ENCODE results near the gene FTO.

The FTO gene

GRCh38 chr16:53812914-53813313, 109.0 kb downstream of the FTO start:
- Histone ChIP-seq H3K4me3 (no peak overlapping the region), H3K27ac (no peak overlapping the region)

- Histone ChIP-seq H3K4me3 (no peak overlapping the region), H3K27ac (peak overlapping the region in 4 of 21 experiments; percentile 18 to 75 (median 34))
These were observed 110.8 kb downstream of the FTO start for GRCh38 chr16:53814801-53815200.

GRCh38 chr16:53816211-53816836, 112.4 kb downstream of the FTO start:
- H3K27ac ChIP-seq: peak overlapping the region in 13 of 21 experiments; percentile 4 to 75 (median 38)
- no peak overlapping the region for H3K4me3 ChIP-seq

DNA sequence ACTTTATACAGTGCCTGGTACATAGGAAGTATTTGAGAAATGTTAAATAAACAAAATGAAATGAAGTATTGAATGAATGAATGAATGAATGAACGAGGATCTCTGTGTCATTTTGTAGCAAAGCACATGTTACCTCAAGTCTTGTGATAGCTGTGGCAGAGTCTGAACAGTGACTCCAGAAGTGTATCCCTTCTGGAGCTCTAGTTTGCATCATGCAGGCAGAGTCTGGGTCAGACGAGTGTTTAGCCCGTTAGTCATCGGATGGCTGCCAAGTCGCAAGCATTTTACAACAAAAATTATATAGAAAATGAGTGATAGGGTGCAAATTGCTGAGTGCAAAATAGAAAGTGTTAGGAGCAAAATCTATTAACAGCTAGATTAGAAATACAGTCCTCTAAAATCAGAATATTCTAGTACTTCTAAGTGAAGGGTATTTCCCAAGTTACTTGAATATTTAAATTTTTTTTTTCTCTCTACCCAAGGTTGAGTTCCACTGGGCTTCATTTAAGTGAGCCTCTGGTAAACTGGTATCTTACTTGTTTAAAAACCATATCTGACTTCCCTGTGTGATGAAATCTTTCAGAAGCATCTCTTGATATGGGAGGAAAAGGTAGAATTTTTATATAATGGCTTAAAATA, 113.3 kb downstream of the FTO start:
- H3K27ac ChIP-seq: peak overlapping the region in 12 of 21 experiments; percentile 4 to 75 (median 46)
- H3K4me3 ChIP-seq: no peak overlapping the region

DNA sequence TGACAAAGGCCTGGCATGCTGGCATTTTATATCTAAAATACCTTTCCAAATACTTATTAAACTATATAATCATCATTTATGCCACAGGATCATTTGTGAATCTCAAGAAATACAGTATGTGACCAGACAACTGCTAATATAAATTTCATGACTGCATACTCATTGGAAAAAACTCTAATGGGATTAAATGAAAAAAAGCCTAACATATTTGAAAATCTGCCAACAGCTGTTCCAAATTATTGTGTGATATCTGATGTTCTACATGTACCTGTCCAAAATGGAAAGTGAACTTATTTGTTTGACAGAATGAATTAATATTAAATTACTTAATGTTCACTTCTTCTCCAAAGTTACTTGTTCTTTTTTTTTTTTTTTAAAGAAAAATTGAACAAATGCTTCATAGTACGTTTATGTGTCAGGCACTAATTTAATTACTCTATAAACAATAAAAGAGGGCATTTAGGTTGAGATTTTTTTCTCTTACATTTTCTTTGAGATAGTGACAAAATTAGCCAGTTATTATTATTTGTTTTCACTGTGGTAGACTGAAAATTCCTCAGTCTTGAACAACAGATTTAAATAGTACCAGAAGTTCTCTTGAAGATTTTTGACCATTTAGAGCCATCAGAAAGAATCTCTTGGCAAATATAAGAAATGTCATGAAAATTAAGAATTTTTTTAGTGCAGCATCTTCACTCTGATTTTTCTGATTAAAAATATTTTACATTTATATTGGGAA, 114.0 kb downstream of the FTO start:
- no peak overlapping the region for H3K4me3 ChIP-seq

GRCh38 chr16:53821487-53821886, 117.5 kb downstream of the FTO start:
- Histone ChIP-seq H3K4me3 (no peak overlapping the region), H3K27ac (peak overlapping the region in 1 of 21 experiments; percentile 40)

More for the DNA sequence above, 114.0 kb downstream of the FTO start:
- H3K27ac ChIP-seq: peak overlapping the region in 6 of 21 experiments; percentile 15 to 60 (median 52)

- peak overlapping the region in 1 of 21 experiments; percentile 40 for H3K27ac ChIP-seq
- H3K4me3 ChIP-seq: no peak overlapping the region
These were observed 118.1 kb downstream of the FTO start for GRCh38 chr16:53821957-53822625.

GRCh38 chr16:53822936-53823529, 119.1 kb downstream of the FTO start:
- H3K27ac ChIP-seq: peak overlapping the region in 3 of 21 experiments; percentile 20 to 31 (median 31)
- no peak overlapping the region for H3K4me3 ChIP-seq

GRCh38 chr16:53826658-53827057, 122.7 kb downstream of the FTO start:
- Histone ChIP-seq H3K4me3 (no peak overlapping the region), H3K27ac (peak overlapping the region in 6 of 21 experiments; percentile 24 to 70 (median 46))

DNA sequence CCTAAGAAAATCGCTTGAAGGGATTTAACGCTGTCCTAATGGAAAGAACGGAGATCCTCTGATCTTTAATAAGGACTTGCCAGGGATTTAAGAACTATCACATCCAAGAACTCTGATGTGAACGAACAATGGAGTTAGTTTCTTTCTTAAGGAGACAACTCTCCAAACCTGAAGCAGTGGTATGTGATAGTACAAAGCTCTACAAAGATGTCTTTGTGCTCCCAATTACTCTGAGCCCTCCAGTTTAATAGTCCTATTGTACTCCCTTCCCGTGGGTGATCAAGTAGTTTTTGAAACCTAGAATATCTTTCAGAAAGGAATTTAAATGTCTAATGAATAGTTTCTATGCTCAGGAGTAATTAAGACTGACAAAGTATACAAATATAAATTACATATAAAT, 123.8 kb downstream of the FTO start:
- Histone ChIP-seq H3K27ac (peak overlapping the region in 6 of 21 experiments; percentile 44 to 70 (median 62)), H3K4me3 (no peak overlapping the region)

GRCh38 chr16:53829186-53829747, 125.3 kb downstream of the FTO start:
- peak overlapping the region in 3 of 21 experiments; percentile 17 to 60 (median 44) for H3K27ac ChIP-seq
- H3K4me3 ChIP-seq: no peak overlapping the region

- H3K4me3 ChIP-seq: no peak overlapping the region
These were observed 129.1 kb downstream of the FTO start for GRCh38 chr16:53832896-53833544.

DNA sequence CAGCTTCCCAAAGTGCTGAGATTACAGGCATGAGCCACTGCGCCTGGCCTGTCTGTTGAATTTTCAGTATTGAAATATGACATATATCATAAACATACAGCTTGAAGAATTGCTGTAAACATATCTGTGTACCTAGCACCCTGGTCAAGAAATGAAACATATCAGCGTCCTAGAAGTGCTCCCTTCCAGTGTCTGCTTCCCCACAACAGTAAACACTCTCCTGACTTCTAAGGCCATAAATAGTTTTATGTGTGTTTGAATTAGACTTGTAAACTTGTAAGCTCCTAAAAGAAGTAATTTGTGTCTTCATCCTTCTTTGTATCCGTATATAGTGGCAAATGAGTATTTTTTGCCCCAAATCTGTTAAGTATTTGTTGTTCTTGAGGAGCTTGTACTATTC, 132.2 kb downstream of the FTO start:
- no peak overlapping the region for H3K4me3 ChIP-seq
- H3K27ac ChIP-seq: no peak overlapping the region

More at GRCh38 chr16:53832896-53833544, 129.1 kb downstream of the FTO start:
- no peak overlapping the region for H3K27ac ChIP-seq

DNA sequence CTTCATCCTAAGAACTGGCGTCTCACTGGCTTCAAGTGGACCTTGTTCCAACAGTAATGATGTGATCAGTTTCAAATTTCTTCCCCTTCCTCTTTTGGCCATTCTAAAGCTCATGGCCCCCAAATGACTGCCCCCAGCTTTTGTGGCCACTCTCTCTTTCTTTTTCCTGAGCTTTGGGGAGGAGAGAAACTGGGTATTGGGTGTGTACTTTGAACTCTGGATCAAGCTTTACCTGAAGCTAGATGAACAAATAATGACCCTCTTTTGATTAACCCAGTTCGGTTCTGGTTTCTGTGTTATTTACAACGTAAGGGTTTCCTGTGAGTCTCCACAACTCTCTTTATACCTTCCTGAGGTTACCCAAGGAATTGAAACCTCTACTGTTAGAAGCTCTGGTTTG, 132.7 kb downstream of the FTO start:
- no peak overlapping the region for H3K4me3 ChIP-seq

DNA sequence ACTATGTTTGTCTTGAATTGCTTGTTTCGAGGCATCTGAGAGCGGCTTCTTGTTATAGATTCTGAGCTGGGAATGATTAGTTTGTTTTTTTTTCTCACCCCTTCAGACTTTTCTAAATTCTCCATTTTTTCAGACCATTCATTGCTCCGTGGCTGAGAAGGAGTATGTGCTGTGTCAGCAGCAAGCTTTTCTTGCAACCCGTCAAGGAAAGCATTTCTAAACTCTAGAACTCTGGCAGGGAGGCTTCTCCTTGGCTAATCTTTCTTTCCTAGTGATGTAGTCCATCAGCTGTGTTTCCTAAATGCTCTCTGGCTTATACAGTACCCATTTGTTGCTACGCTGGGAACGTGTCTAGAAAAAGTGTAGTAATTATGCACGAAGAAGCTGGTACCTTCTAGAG, 133.5 kb downstream of the FTO start:
- Histone ChIP-seq H3K4me3 (no peak overlapping the region), H3K27ac (peak overlapping the region in 3 of 21 experiments; percentile 22 to 37 (median 24))

More for the DNA sequence above, 132.7 kb downstream of the FTO start:
- H3K27ac ChIP-seq: no peak overlapping the region

- H3K4me3 ChIP-seq: no peak overlapping the region
- H3K27ac ChIP-seq: peak overlapping the region in 10 of 21 experiments; percentile 1 to 69 (median 31)
These were observed 135.2 kb downstream of the FTO start for GRCh38 chr16:53839150-53839549.

- H3K27ac ChIP-seq: no peak overlapping the region
- H3K4me3 ChIP-seq: no peak overlapping the region
These were observed 136.5 kb downstream of the FTO start for GRCh38 chr16:53840456-53840855.

- Histone ChIP-seq H3K27ac (peak overlapping the region in 1 of 21 experiments; percentile 10), H3K4me3 (no peak overlapping the region)
These were observed 137.9 kb downstream of the FTO start for GRCh38 chr16:53841884-53842283.

DNA sequence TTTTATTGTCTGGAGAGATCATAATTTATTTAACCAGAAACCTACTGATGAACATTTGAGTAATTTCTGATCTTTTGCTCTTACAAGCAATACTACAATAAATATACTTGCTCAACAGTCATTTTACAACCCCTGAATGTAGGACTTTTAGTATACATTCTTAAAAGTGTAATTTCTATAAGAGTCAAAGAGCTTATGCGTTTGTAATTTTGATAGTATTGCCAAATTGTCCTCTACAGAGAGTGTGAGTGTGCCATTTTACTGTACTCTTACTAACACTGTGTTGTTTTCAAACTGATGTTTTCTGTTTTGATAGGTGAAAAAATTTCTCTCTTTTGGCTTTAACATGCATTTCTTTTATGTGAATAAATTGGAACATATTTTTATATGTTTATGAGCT, 139.1 kb downstream of the FTO start:
- no peak overlapping the region for H3K27ac ChIP-seq

More for the DNA sequence above, 139.1 kb downstream of the FTO start:
- no peak overlapping the region for H3K4me3 ChIP-seq
